LHCN-M2 (cell line): ENCODE results near the gene SLC9A7. TPM values are rescaled to one million over a fixed set of nuclear protein-coding genes. Genes with fewer than 3 reads are reported as not detected.

Source experiments
- DNase-seq: peaks from one replicate; pipeline ENCODE4 v3.0.0-alpha.2; 2012; ENCODE audit warnings: low read depth
- total RNA-seq: library from RNA; depleted of rRNA; stranded (reverse); fragments of >200 nt; gene quantifications from 2 replicates; pipeline ENCODE4 v1.2.3, GENCODE V29; 2014

The SLC9A7 gene
- total RNA-seq, 1 experiment from 2014 or later, result 12.9 TPM

DNA sequence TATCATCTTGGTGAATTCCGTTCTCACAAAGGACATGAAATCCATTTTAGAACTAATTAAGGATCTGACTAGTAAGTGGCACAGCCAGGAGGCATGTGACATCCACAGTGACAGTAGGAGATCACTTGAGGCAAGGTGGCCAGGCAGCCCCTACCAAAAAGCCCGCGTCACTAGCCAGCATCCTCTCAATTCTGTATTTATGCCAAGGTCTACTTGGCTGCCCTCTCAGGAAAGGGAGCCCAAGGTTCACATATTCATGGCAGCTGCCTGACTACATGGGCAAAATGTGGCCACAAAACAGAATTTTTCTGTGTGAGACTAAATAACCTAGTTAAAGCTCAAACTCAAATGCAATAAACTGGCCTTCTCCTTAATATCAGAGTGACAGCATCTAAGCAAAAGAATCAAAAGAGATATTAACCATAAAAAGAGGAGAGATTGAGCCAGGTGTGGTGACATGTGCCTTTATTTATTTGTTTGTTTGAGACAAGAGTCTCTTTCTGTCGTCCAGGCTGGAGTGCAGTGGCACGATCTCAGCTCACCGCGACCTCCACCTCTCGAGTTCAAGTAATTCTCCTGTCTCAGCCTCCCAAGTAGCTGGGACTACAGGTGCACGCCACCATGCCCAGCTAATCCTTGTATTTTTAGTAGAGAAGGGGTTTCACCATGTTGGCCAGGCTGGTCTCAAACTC is 51.5 kb downstream of the SLC9A7 start:
- no peak for DNase-seq

GRCh38 chrX:46704767-46705386 is 54.0 kb downstream of the SLC9A7 start:
- DNase-seq, result no peak

GRCh38 chrX:46703980-46704379 is 54.9 kb downstream of the SLC9A7 start:
- DNase-seq, result no peak

DNA sequence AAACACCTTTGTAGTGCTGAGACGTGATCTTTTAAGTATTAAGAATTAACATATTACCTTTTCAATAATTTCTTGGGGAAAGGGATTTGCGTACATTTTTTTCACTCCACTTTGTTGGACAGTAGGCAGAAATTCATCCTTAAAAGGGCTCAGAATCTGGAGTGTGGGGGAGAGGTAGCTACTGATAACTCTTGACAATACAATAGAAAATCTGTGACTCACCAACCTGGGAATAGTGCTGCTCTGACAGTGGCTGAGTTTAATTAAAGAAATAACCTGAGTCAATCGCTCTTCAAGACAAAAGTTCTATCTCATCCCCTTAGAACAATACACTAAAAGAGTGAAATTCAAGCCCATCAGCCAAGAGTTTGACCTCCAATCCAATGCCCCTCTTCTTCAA is 60.2 kb downstream of the SLC9A7 start:
- no peak for DNase-seq

GRCh38 chrX:46695491-46695890 is 63.4 kb downstream of the SLC9A7 start:
- DNase-seq, result no peak

- DNase-seq, result no peak
Measured at GRCh38 chrX:46694549-46694948, 64.4 kb downstream of the SLC9A7 start.

DNA sequence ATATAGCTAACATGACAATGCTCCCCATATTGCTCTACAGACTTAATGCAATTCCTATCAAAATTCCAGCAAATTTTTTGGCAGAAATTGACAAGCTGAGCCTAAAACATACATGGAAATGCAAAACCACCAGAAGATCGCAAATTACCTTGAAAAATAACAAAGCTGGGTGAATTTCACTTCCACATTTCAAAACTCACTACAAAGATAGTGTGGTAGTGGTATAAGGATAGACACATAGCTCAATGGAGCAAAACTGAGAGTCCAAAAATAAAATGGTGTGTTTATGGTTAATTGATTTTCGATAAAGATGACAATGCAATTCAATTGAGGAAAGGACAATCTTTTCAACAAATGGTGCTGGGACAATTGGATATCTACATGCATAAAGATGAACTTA is 65.8 kb downstream of the SLC9A7 start:
- no peak for DNase-seq

DNA sequence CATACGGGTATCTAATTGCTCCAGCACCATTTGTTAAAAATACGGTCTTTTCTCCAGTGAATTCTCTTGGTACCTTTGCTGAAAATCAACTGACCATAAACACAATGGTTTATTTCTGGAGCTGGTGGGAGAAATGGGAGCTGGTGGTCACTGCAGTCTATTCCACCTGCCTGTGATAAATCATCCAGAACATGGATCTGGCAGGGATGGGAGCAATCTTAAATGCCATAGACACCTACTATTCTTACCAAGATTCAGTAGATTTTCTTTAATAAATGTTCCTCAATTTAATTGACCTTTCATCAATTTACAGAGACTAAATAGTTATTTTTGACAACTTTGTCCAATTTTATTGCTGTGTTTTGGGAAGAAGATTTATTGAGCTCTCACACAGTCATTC is 68.1 kb downstream of the SLC9A7 start:
- peak; percentile 33 for DNase-seq

GRCh38 chrX:46687619-46688018 is 71.3 kb downstream of the SLC9A7 start:
- DNase-seq, result no peak

DNA sequence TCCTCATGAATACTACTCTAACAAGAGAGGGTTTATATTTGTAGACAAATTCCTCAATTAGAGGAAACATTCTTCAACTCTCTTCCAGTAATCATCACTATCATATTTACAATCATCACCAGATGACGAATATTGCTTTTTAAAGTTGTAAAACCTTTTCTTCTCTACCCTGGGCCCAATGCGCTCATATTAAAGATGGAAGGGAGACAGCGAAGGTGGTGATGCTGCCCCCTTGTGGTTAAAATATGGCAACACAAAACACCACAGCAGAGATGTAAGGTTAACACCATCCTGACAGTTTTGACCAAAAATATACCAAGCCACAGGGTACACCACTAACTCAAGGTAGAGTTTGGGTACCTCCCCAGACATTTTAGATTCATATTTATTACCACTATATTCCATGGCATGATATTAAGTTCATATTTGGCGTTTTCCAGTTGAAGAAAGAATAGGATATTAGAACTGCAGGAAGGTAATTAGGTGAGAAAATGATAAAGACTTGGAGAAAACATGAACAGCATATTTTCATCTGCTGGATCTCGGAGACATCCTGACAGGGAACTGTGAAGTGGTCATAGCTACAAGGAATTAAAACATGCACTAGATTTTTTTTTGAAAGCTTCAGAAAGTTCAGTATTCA is 72.8 kb downstream of the SLC9A7 start:
- DNase-seq, result peak; percentile 39

GRCh38 chrX:46683048-46683447 is 75.9 kb downstream of the SLC9A7 start:
- peak; percentile 15 for DNase-seq

- no peak for DNase-seq
Measured at GRCh38 chrX:46681849-46682248, 77.1 kb downstream of the SLC9A7 start.

DNA sequence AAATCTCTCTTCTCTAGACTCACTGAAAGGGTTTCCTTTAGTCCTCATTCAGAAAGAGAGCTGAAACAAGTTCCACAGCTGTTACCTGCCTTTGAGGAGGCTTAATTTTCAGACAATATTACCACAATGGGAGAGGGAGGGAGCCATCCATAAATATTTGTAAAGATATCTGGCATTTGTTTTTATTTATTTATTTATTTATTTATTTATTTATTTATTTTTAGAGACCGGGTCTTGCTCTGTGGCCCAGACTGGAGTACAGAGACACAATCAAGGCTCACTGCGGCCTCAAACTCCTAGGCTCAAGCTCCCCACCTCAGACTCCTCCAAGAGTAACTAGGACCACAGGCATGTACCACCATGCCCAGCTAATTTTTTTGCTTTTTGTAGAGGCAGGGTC is 80.7 kb downstream of the SLC9A7 start:
- DNase-seq, result no peak

DNA sequence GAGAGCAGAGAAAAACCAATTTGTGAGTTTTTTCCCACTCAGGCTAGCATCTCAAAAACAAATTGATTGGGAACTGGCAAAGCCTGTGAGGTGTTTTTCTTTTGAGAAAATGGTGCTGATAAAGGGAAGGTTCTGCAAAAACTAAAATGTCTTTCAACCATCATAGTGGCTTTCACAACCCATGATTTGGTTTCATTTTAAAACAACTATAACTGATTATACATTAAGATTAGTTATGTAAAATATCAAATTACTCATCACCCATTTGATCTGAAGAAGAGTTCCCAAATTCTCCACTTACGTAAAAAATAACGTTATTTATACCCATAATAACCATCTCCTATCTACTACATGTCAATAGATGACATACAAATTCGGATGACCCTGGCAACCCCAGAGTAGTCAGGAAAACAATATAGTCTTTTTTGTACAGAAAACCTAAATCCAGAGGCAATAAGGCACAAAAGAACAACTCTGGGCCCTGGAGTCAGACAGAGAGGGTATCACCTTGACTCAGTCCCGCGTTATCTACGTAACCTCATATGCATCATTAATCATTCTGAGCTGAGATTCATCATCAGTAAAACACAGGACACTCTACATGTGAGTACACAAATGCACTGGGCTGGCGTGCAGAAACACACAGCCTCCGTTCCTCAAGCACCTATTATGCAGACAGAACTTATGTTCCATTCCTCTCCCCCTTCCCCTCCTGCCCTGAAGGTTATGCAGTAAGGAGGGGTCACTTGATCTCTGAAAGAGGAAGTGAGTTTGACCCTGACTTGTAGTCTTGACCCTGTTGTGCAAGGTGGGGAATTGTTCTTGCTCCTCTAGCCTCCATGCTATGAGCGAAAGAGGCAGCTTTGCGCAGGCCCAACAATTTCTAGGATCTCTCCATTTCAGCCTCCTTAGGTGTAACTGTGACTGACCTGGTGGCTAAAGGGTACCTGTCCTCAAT is 82.2 kb downstream of the SLC9A7 start:
- DNase-seq, result no peak

GRCh38 chrX:46673620-46674359 is 85.1 kb downstream of the SLC9A7 start:
- DNase-seq, result no peak

DNA sequence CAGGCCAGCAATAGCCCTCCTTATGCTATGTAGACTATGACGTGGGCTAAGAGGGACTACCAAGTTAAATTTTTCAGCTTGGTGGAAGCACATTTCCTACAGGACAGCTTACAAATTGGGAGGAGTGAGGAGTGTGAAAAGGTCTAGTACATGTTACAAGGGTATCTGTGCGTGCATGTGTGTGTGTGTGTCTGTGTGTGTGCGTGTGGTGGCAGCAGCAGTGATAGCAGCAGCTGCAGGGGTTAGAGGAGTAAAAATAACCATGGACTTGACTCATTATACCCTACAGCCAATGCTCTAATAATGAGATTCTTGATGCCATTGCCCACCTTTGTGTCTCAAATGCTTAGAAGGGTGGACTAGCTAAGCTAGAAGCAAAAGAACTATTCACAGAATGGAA is 88.6 kb downstream of the SLC9A7 start:
- DNase-seq, result peak; percentile 45

DNA sequence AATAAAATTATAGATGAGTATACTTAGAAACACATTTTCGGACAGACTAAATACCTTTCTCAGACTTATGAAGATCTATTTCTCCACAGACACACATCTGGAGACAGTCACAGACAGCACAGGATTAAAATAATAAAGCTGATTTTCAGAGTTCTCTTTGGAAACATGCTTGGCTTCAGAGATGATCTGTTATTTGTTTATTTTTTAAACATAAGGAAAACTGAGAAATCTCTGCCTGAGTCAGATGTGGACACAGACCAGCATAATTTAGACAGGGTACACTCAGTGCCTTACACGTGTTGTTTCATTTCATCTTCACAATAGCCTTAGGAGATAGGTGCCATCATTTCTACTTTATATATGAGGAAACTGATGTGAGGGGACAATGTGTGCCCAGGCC is 92.1 kb downstream of the SLC9A7 start:
- peak; percentile 24 for DNase-seq

DNA sequence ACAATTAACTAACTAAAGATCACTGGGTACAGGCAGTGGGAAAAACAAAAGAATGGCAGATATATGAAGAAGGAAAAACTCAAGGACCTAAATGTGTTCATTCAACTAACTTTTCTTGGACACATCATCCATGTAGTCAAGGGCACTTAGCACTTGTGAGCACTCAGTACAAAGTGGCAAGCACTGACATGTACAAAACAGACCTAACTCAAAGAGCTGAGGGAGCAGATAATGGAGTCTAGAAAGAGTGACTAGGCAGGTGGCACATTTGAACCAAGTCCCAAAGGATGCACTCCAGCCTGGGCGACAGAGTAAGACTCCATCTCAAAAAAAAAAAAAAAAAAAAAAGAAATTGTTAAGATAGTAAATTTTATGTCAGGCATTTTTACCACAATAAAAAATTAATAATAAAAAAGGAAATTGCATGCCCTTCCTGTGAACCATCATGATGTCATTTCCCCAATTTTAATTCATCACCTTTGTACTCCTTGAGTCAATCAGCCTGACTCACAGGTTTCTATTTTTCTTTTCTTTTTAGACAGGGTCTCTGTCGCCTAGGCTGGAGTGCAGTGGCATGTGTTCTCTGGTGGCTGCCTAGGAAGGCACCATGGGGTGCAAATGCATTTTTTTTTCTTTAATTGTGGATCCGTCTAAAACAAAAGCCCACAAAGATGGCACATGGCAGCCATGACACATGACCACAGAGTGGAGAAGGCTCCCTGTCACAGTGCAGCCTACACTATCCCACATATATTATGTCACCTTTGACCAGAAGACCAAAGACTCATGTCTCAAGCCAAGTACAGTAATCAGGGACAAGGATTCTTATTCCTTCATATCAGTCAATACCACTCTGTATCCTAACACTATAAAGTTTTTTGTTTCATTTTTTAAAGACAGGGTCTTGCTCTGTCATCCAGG is 93.4 kb downstream of the SLC9A7 start:
- peak; percentile 16 for DNase-seq

DNA sequence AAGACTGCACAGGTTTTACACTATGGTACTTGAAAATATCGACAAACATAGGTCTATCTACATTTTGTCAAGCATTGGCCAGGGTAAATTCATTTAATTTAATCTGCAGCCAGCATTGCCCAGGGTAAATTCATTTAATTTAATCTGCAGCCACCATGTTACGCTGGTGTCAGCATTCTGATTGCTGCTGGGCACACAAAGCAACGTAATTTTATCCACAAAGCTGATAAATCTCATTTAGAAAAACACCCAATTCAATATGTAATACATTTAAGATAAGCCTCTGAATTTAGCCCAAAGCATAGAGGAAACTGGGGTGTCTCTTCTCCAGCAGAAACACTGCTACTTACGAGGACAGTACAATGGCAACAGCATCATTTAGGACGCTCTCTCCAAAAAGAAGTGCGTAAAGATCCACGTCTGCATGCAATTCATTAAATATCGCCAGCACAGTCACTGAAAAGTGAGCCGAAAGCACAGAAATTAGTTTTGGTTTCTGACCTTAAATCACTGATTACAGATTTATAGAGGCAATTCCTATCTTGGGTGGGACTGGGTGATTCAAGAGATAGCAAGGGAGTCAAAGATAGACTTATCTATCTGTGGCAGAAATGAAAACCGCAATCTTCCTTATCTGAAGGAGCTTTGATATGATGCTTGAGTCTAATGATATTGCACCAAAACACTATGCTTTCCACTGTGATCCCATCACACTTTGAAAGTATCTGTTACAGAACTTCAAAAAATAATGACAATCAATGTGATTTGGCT is 96.5 kb downstream of the SLC9A7 start:
- DNase-seq, result no peak
